HG03103 (cell line): ENCODE measurements around the gene HECW1.

Source experiments
- ATAC-seq: cut with Tn5 transposase; IDR thresholded peaks from one replicate; pipeline ENCODE4 v1.9.1; 2021; ENCODE audit warnings: low read depth; ENCODE audit not compliant: unreplicated experiment

The HECW1 gene

GRCh38 chr7:43528576-43529354, 416.3 kb downstream of the HECW1 start:
- ATAC-seq: no peak

GRCh38 chr7:43530553-43531410, 418.3 kb downstream of the HECW1 start:
- no peak for ATAC-seq

GRCh38 chr7:43531700-43532099, 419.3 kb downstream of the HECW1 start:
- ATAC-seq: no peak

GRCh38 chr7:43533801-43534479, 421.5 kb downstream of the HECW1 start:
- no peak for ATAC-seq

GRCh38 chr7:43535031-43535451, 422.6 kb downstream of the HECW1 start:
- no peak for ATAC-seq

- ATAC-seq: no peak
Measured at GRCh38 chr7:43535810-43536585, 423.6 kb downstream of the HECW1 start.

- no peak for ATAC-seq
Measured at GRCh38 chr7:43536773-43537172, 424.3 kb downstream of the HECW1 start.

GRCh38 chr7:43537765-43538403, 425.4 kb downstream of the HECW1 start:
- no peak for ATAC-seq

GRCh38 chr7:43538404-43538771, 425.9 kb downstream of the HECW1 start:
- no peak for ATAC-seq

- ATAC-seq: no peak
Measured at GRCh38 chr7:43540471-43540870, 428.0 kb downstream of the HECW1 start.

GRCh38 chr7:43542716-43543115, 430.3 kb downstream of the HECW1 start:
- no peak for ATAC-seq

GRCh38 chr7:43546231-43546630, 433.8 kb downstream of the HECW1 start:
- no peak for ATAC-seq

GRCh38 chr7:43550427-43550826, 438.0 kb downstream of the HECW1 start:
- no peak for ATAC-seq

- ATAC-seq: no peak
Measured at GRCh38 chr7:43552122-43552521, 439.7 kb downstream of the HECW1 start.

- ATAC-seq: no peak
Measured at GRCh38 chr7:43553999-43554398, 441.6 kb downstream of the HECW1 start.

GRCh38 chr7:43554423-43554822, 442.0 kb downstream of the HECW1 start:
- ATAC-seq: no peak

GRCh38 chr7:43557831-43558495, 445.5 kb downstream of the HECW1 start:
- no peak for ATAC-seq

GRCh38 chr7:43559171-43559945, 446.9 kb downstream of the HECW1 start:
- ATAC-seq: no peak

GRCh38 chr7:43559946-43560335, 447.5 kb downstream of the HECW1 start:
- ATAC-seq: no peak
